ENCODE results near the gene KLHL26. TPM values are rescaled to one million over a fixed set of nuclear protein-coding genes. Genes with fewer than 3 reads are reported as not detected.

Gene KLHL26
- polyA plus RNA-seq, 1 donor (not counting 4 experiments of a cell fraction or from before 2014, with no cell fraction given), result 0.68 TPM

DNA sequence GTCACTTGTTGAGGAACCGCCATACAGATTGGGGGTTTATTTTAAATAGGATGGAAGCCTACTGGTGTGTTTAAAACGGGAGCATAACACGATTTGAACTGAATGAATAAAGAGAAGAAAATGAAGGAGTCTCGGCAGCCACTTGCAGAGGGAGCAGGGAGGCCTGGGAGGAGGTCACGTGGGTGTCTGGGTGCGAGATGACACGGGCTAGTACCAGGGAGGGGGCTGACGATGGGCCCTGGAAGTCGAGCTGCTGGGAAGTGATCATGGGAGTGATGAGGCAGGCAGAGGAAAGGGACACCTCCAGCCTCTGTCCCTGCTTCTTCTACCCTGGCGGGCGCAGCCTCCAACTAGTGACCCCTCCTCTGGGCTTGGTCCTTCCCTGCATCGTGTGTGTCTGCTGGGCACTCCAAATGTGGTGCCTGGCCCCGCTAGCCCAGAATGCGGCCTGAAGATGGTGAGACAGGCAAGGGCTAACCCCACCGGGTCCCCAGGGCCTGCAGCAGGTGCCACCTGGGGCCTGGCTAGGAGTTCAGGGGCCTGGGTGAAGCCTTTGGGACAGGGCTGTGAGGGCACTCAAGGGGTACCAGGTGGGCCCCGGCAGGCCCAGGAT lies 82.1 kb downstream of the KLHL26 start:
- dilution Hi-C loops (cut with MboI; ENCODE audit: extremely low pct_ligation_motif_present, low sequenced_read_pairs), result no loop called here
- Histone ChIP-seq H3K9ac (ENCODE audit: control insufficient read depth, extremely low read depth, insufficient read depth, low read length) (no peak overlapping the region), H3K4me2 (ENCODE audit: control insufficient read depth, extremely low read depth, insufficient read depth, low read depth, low read length) (no peak overlapping the region), H2AFZ (ENCODE audit: control insufficient read depth, low read length) (no peak overlapping the region), H3K27ac (ENCODE audit: control insufficient read depth, insufficient read depth, low read length) (no peak overlapping the region), H3K27me3 (ENCODE audit: control insufficient read depth, extremely low read depth, insufficient read depth, low read length) (no peaks in the 10 kb centered on the region), H4K20me1 (ENCODE audit: control insufficient read depth, extremely low read depth, insufficient read depth, low read length) (peaks cover 3% of the 10 kb centered on the region), H3K9me1 (ENCODE audit: control insufficient read depth, extremely low read depth, insufficient read depth, low read length) (no peaks in the 10 kb centered on the region), H3K4me1 (ENCODE audit: control insufficient read depth, extremely low read depth, insufficient read depth, low read length) (no peaks in the 10 kb centered on the region), H3K9me3 (ENCODE audit: control insufficient read depth, low read depth, low read length) (no peaks in the 10 kb centered on the region), H3K4me3 (ENCODE audit: control insufficient read depth in 2 of 3, extremely low read depth in 1 of 3, insufficient read depth in 2 of 3, low read depth in 1 of 3, low read length in 3 of 3) (no peak overlapping the region), H3K79me2 (ENCODE audit: control insufficient read depth, insufficient read depth, low read length) (no peaks in the 10 kb centered on the region), H3K36me3 (ENCODE audit: control insufficient read depth in 2 of 2, extremely low read depth in 1 of 2, insufficient read depth in 2 of 2, low read length in 2 of 2) (no peaks in the 10 kb centered on the region)
- FAIRE-seq, result no peak
- TF ChIP-seq, protein P1, sequence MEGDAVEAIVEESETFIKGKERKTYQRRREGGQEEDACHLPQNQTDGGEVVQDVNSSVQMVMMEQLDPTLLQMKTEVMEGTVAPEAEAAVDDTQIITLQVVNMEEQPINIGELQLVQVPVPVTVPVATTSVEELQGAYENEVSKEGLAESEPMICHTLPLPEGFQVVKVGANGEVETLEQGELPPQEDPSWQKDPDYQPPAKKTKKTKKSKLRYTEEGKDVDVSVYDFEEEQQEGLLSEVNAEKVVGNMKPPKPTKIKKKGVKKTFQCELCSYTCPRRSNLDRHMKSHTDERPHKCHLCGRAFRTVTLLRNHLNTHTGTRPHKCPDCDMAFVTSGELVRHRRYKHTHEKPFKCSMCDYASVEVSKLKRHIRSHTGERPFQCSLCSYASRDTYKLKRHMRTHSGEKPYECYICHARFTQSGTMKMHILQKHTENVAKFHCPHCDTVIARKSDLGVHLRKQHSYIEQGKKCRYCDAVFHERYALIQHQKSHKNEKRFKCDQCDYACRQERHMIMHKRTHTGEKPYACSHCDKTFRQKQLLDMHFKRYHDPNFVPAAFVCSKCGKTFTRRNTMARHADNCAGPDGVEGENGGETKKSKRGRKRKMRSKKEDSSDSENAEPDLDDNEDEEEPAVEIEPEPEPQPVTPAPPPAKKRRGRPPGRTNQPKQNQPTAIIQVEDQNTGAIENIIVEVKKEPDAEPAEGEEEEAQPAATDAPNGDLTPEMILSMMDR (optimal IDR thresholded peaks at IDR 0.05 in 1 of 3, IDR thresholded peaks at IDR 0.05 in 1 of 3, conservative IDR thresholded peaks at IDR 0.05 in 1 of 3; ENCODE audit: extremely low read depth in 1 of 3, insufficient read depth in 2 of 3, low read length in 3 of 3), result no peak
- no peak for TF ChIP-seq EZH2 (IDR thresholded peaks at IDR 0.05; ENCODE audit: low read length)
- DNase-seq (ENCODE audit: low read depth, low spot score), result no peak

DNA sequence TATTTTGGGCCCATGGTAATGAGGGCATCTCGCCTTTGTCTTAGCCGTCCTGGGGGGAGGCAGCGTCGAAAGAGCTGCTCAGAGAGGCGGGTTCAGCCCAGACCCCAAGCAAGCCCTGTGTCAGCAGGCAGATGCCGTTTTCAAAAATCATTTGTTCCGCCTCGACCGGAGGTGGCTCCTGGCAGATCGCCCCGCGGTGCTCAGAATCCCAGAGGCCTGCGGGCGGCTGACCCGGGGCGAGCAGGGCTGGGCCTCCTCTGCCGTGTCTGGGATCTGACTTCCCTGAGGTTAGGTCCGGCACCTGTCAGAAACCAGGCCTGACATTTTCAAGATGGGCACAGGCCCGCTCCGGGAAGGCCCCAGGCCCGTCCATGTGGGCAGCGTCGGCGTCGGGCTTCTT lies 82.7 kb downstream of the KLHL26 start:
- FAIRE-seq (no peak), DNase-seq (ENCODE audit: low read depth, low spot score) (no peak)
- no peaks in the 10 kb centered on the region for H3K9me3 ChIP-seq (ENCODE audit: control insufficient read depth, low read depth, low read length)
- dilution Hi-C loops (cut with MboI; ENCODE audit: extremely low pct_ligation_motif_present, low sequenced_read_pairs), result no loop called here
- H3K9ac ChIP-seq (ENCODE audit: control insufficient read depth, extremely low read depth, insufficient read depth, low read length), result no peak overlapping the region
- H3K79me2 ChIP-seq (ENCODE audit: control insufficient read depth, insufficient read depth, low read length), result no peaks in the 10 kb centered on the region
- no peak overlapping the region for H2AFZ ChIP-seq (ENCODE audit: control insufficient read depth, low read length)
- no peaks in the 10 kb centered on the region for H3K36me3 ChIP-seq (ENCODE audit: control insufficient read depth in 2 of 2, extremely low read depth in 1 of 2, insufficient read depth in 2 of 2, low read length in 2 of 2)
- no peak overlapping the region for H3K27ac ChIP-seq (ENCODE audit: control insufficient read depth, insufficient read depth, low read length)
- TF ChIP-seq, protein P1 (optimal IDR thresholded peaks at IDR 0.05 in 1 of 3, IDR thresholded peaks at IDR 0.05 in 1 of 3, conservative IDR thresholded peaks at IDR 0.05 in 1 of 3; ENCODE audit: extremely low read depth in 1 of 3, insufficient read depth in 2 of 3, low read length in 3 of 3), result no peak
- TF ChIP-seq EZH2 (IDR thresholded peaks at IDR 0.05; ENCODE audit: low read length), result no peak
- no peak overlapping the region for H3K4me3 ChIP-seq (ENCODE audit: control insufficient read depth in 2 of 3, extremely low read depth in 1 of 3, insufficient read depth in 2 of 3, low read depth in 1 of 3, low read length in 3 of 3)
- no peaks in the 10 kb centered on the region for H3K27me3 ChIP-seq (ENCODE audit: control insufficient read depth, extremely low read depth, insufficient read depth, low read length)
- no peaks in the 10 kb centered on the region for H3K9me1 ChIP-seq (ENCODE audit: control insufficient read depth, extremely low read depth, insufficient read depth, low read length)
- H4K20me1 ChIP-seq (ENCODE audit: control insufficient read depth, extremely low read depth, insufficient read depth, low read length), result peaks cover 3% of the 10 kb centered on the region
- H3K4me2 ChIP-seq (ENCODE audit: control insufficient read depth, extremely low read depth, insufficient read depth, low read depth, low read length), result no peak overlapping the region
- H3K4me1 ChIP-seq (ENCODE audit: control insufficient read depth, extremely low read depth, insufficient read depth, low read length), result no peaks in the 10 kb centered on the region

Small RNA genes within 50 kb of the gene (small RNA-seq; reads per million reads assigned to genes)
- gene RN7SL155P (ENCODE audit: insufficient read length in 3 of 3, low read depth in 3 of 3, low replicate concordance in 1 of 3), result 0 reads per million in 3 experiments

Other genes with a start within 250 kb of the KLHL26 start
- not detected in 3 replicates for gene LRRC25, start 239.4 kb upstream of the KLHL26 start, polyA plus RNA-seq
- gene SSBP4, start 217.6 kb upstream of the KLHL26 start, polyA plus RNA-seq, result 7.5 to 11.3 TPM (median 10.8 TPM) in 3 replicates
- 3.5 to 8.3 TPM (median 7.0 TPM) in 3 replicates for gene ISYNA1, start 198.9 kb upstream of the KLHL26 start, polyA plus RNA-seq
- gene ELL, start 115.0 kb upstream of the KLHL26 start, polyA plus RNA-seq, result 4.4 to 8.3 TPM (median 6.8 TPM) in 3 replicates
- gene FKBP8, start 93.5 kb upstream of the KLHL26 start, polyA plus RNA-seq, result 115 to 222 TPM (median 150 TPM) in 3 replicates
- 94.6 to 129 TPM (median 119 TPM) in 3 replicates for gene KXD1, start 79.2 kb upstream of the KLHL26 start, polyA plus RNA-seq
- 1,376 to 2,465 TPM (median 1,831 TPM) in 3 replicates for gene UBA52, start 65.2 kb upstream of the KLHL26 start, polyA plus RNA-seq
- gene REX1BD, start 48.2 kb upstream of the KLHL26 start, polyA plus RNA-seq, result 29.5 to 36.9 TPM (median 31.9 TPM) in 3 replicates
- gene CRLF1, start 30.2 kb upstream of the KLHL26 start, polyA plus RNA-seq, result 0.20 to 1.5 TPM (median 0.98 TPM) in 3 replicates
- gene TMEM59L, start 24.2 kb upstream of the KLHL26 start, polyA plus RNA-seq, result 0.06 to 0.19 TPM in 2 of 3 replicates, not detected in the other
- 0.54 to 2.4 TPM (median 1.0 TPM) in 3 replicates for gene CRTC1, start 46.7 kb downstream of the KLHL26 start, polyA plus RNA-seq
- gene COMP, start 154.3 kb downstream of the KLHL26 start, polyA plus RNA-seq, result 0.02 to 0.21 TPM in 2 of 3 replicates, not detected in the other
- 22.5 to 48.5 TPM (median 33.7 TPM) in 3 replicates for gene UPF1, start 194.9 kb downstream of the KLHL26 start, polyA plus RNA-seq